Measurements from ENCODE around the gene RD3L. TPM values are rescaled to one million over a fixed set of nuclear protein-coding genes. Genes with fewer than 3 reads are reported as not detected.

The RD3L gene
- total RNA-seq, 1 donor from 2014 or later: not detected

DNA sequence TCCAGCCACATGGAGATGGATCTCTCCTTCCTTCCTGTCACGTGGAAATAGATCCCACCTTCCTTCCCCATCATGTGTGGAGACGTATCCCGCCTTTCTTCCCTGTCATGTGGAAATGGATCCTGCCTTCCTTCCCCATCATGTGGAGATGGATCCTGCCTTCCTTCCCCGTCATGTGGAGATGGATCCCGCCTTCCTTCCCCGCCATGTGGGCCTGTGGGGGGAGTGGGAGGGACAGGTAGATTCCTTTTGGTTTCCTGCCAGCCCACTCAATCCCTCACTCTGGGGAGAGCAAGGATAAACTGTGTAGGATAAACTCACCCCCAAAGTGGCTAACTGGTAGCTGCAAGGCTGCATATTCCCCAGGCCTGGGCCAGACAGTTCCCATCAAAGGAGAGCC, 45.8 kb downstream of the RD3L start:
- no peak for DNase-seq

DNA sequence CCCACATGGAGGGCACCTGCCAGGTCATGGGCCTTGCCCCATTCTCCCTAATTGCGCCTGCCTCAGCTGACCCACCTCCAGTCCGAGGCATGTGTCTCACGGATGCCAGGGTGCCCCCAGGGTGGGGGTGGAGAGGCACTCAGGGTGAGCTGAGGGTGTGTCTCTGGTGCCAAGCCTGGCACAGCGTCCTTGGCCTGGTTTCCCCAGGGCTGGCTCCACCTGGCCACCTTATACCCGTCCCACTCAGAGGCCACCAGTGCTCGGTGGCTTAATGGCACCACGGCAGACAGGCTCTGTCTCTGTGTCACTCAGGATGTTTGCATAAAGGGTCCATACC, 47.6 kb downstream of the RD3L start:
- DNase-seq: no peak

GRCh38 chr14:103894034-103894722, 48.2 kb downstream of the RD3L start:
- no peak for DNase-seq

GRCh38 chr14:103892247-103892646, 50.1 kb downstream of the RD3L start:
- DNase-seq: no peak

GRCh38 chr14:103891667-103892215, 50.6 kb downstream of the RD3L start:
- DNase-seq: no peak

GRCh38 chr14:103890821-103891666, 51.3 kb downstream of the RD3L start:
- no peak for DNase-seq

Other genes with a start within 250 kb of the RD3L start
- gene XRCC3, start 227.1 kb downstream of the RD3L start, total RNA-seq: 6.7 TPM
- 47.4 TPM for gene ZFYVE21, start 226.7 kb downstream of the RD3L start, total RNA-seq
- gene PPP1R13B, start 95.0 kb downstream of the RD3L start, total RNA-seq: 18.1 TPM
- gene TDRD9, start 14.1 kb downstream of the RD3L start, total RNA-seq: 0.39 TPM
- gene ASPG, start 143.2 kb upstream of the RD3L start, total RNA-seq: 3.6 TPM
- 8.1 TPM for gene KIF26A, start 196.1 kb upstream of the RD3L start, total RNA-seq